Activated T-cell treated with anti-CD3 and anti-CD28 coated beads, Interleukin-2, amount 50 U/mL, for 24 hours (primary cell): Measurements from ENCODE around the gene ZFYVE21.
A peak's percentile ranks its signal among the peaks of the same experiment; 100 is the strongest.

Experiments used
- DNase-seq: peaks from one replicate; pipeline ENCODE4 v3.0.0-alpha.2; 2020
- H3K27ac Mint-ChIP-seq: 2 replicates; pipeline ENCODE4 v1.8.0; 2020; ENCODE audit warnings: mild to moderate bottlenecking, mixed read lengths
- H3K27me3 Mint-ChIP-seq: 2 replicates; pipeline ENCODE4 v1.8.0; 2020; ENCODE audit warnings: mixed read lengths
- H3K36me3 Mint-ChIP-seq: 2 replicates; pipeline ENCODE4 v1.8.0; 2020; ENCODE audit warnings: low read depth, mixed read lengths
- H3K4me1 Mint-ChIP-seq: 2 replicates; pipeline ENCODE4 v1.8.0; 2020; ENCODE audit warnings: low read depth, mixed read lengths
- H3K4me3 Mint-ChIP-seq: 2 replicates; pipeline ENCODE4 v1.8.0; 2020; ENCODE audit warnings: mild to moderate bottlenecking, moderate library complexity, mixed read lengths
- H3K9me3 Mint-ChIP-seq: 2 replicates; pipeline ENCODE4 v1.8.0; 2020; ENCODE audit warnings: mixed read lengths

Gene ZFYVE21

GRCh38 chr14:103706551-103707328 is 8.9 kb upstream of the ZFYVE21 start:
- Mint-ChIP-seq H3K27me3 (no peaks in the 10 kb centered on the region), H3K4me3 (no peak overlapping the region), H3K36me3 (peaks cover 92% of the 10 kb centered on the region), H3K9me3 (no peaks in the 10 kb centered on the region), H3K27ac (no peak overlapping the region), H3K4me1 (peaks cover 8% of the 10 kb centered on the region)
- DNase-seq: no peak

DNA sequence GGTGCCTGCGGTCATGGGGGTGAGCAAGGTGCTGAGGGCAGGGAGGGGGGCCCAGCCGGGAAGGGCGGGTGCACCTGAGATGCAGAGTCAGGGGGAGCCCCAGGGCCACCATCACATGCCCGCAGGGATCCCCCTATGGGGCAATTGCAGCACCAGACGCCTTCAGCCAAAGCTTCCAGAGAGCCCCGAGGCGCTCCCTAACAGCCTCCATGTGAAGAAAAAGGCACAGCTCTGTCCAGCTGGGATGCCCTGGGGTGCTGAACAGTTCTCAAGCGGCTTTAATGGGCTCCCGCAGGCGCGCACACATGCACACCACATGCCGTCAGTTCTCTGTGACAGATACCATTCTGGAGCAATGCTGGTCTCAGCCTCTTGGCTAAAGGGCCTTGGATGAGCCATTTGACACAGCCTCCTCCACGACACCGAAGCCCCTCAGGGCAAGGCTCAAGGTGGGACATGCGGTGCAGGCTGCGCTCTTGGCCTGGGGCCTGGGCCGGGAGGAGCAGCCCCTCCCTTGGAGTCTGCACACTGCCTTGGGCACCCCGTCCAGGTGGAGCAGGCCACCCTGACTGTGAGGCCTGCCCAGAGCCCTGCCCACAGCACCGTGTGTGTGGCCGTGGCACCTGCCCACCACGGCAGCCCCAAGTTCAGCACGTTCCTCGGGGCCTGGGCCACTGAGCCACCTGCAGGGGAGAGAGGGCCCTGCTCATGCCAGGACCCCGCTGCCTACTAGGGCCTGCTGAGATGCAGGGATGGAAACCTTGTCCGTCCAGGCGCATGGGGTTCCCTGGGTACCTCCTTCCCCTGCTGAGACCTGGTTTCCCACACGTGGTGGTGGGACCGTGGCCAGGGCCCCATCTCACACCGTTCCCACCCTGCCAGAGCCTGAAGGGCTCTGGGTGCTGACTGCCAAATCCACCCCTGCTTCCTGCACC is 8.0 kb upstream of the ZFYVE21 start:
- no peaks in the 10 kb centered on the region for H3K9me3 Mint-ChIP-seq
- peaks cover 91% of the 10 kb centered on the region for H3K36me3 Mint-ChIP-seq
- DNase-seq: no peak
- H3K4me1 Mint-ChIP-seq: peaks cover 14% of the 10 kb centered on the region
- peak overlapping the region; percentile 40 for H3K27ac Mint-ChIP-seq
- H3K27me3 Mint-ChIP-seq: no peaks in the 10 kb centered on the region
- H3K4me3 Mint-ChIP-seq: no peak overlapping the region

GRCh38 chr14:103708750-103709187 is 6.8 kb upstream of the ZFYVE21 start:
- DNase-seq: no peak
- H3K4me1 Mint-ChIP-seq: peaks cover 26% of the 10 kb centered on the region
- H3K27me3 Mint-ChIP-seq: no peaks in the 10 kb centered on the region
- H3K9me3 Mint-ChIP-seq: no peaks in the 10 kb centered on the region
- H3K27ac Mint-ChIP-seq: peak overlapping the region; percentile 72
- peaks cover 91% of the 10 kb centered on the region for H3K36me3 Mint-ChIP-seq
- H3K4me3 Mint-ChIP-seq: no peak overlapping the region

- Mint-ChIP-seq H3K9me3 (no peaks in the 10 kb centered on the region), H3K4me1 (peaks cover 31% of the 10 kb centered on the region), H3K27ac (no peak overlapping the region), H3K27me3 (no peaks in the 10 kb centered on the region), H3K36me3 (peaks cover 90% of the 10 kb centered on the region), H3K4me3 (no peak overlapping the region)
- no peak for DNase-seq
Observed at GRCh38 chr14:103709814-103710213, 5.8 kb upstream of the ZFYVE21 start.

DNA sequence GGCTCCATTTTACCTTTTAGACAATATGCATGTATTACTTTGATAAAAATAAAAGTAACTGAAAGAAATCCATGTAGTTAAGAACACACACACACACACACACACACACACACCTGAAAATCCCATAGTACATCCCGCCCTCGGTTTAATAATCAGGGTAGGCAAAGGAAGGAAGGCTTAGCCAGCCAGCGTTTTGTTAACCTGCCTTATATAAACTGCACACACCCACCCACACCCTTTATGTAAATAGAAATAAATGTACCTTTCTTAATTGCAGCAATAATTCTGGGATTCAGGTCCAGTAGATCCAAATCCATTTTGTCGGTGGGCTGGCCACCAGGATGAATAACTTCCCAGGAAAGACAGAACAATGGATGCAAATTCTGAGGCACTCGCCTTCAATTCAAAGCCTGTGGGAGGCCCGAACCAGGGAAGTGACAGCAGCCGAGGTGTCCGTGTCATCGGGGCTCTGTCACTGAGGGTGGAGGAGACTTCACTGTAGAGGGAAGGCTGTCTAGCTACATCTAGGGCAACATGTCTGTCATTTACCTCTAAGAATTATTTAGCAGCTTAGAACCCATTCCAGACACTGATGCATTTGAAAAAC is 4.7 kb upstream of the ZFYVE21 start:
- Mint-ChIP-seq H3K36me3 (peaks cover 83% of the 10 kb centered on the region), H3K27me3 (no peaks in the 10 kb centered on the region), H3K4me1 (peaks cover 34% of the 10 kb centered on the region), H3K9me3 (no peaks in the 10 kb centered on the region), H3K4me3 (no peak overlapping the region), H3K27ac (peak overlapping the region; percentile 55)
- DNase-seq: no peak

DNA sequence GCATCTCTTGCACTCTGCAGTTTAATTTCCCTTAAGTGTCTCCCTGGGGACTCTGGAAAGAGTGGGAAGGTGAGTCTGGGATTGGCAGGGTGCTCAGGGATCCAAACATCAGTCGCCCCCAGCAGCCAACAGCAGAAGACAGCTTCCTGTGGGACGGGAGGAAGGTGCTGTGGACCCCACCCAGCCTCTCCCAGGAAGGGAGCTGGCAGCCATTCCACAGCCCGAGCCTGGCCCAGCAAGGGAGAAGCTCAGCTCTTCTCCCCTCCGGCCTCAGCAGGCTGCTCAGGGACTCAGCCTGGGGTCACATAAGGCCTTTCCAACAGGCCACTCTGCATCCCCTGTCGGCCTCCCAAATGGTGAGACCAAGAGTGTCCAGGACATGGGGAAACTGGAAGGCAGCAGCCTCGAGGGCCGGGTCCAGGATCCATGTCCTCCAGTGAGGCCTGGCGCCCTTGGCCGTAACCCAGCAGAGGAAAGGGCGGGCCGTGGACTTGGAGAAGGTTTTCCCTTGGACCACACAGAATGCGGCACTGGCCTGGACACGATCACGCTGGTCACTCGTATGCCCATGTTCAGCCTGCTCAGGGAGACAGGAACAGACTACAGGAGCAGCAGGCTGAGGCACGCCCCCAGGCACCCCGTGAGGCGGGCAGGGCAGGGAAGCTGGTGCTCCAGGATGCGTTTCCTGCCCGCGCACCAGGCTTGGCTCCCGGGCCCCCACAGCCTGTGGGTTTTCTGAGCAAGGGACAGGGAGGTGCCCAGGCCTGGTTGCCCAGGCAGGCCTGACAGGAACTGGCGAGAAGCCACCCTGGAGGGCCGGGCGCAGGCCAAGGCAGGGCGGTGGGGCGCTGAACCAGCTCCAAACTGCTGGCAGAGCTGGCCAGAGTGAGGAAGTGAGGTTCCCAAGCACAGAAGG is 3.8 kb upstream of the ZFYVE21 start:
- Mint-ChIP-seq H3K4me3 (no peak overlapping the region), H3K36me3 (peaks cover 74% of the 10 kb centered on the region), H3K27me3 (no peaks in the 10 kb centered on the region), H3K9me3 (no peaks in the 10 kb centered on the region), H3K4me1 (peaks cover 38% of the 10 kb centered on the region), H3K27ac (peak overlapping the region; percentile 96)
- no peak for DNase-seq

DNA sequence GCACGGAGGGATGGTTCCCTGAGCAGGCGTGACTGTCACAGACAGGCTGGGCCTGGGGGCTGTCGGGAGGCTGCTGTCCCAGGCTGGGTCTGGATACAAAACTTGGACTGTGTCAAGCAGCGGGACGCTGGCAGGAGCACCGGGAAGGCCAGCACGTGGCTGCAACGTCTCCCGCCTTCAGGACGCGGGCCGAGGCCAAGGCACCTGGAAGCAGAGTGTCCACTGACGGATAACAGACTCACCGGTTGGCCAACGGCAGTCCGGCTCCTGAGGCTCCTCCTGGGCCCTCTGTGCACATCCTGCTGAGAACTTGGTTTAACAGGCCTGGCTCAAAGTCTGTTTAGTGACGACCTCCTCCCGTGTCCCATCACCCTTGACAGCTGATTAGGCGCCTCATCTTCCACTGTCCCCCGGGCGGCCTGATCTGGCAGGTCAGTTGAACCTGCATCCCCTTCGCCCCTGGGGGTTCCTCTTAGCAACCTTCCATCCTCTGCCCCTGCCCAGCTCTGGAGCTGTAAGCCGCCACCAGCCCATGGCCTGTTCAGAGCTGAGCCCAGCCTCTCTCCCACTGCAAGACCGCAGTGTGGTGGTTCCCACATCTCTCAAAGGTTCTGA is 2.9 kb upstream of the ZFYVE21 start:
- Mint-ChIP-seq H3K4me1 (peaks cover 48% of the 10 kb centered on the region), H3K36me3 (peaks cover 67% of the 10 kb centered on the region), H3K9me3 (no peaks in the 10 kb centered on the region), H3K27me3 (no peaks in the 10 kb centered on the region), H3K4me3 (peak overlapping the region; percentile 18), H3K27ac (peak overlapping the region; percentile 96)
- DNase-seq: no peak

GRCh38 chr14:103713304-103714062 is 2.1 kb upstream of the ZFYVE21 start:
- Mint-ChIP-seq H3K4me3 (peak overlapping the region; percentile 85), H3K27ac (peak overlapping the region; percentile 96), H3K36me3 (peaks cover 61% of the 10 kb centered on the region), H3K27me3 (no peaks in the 10 kb centered on the region), H3K4me1 (peaks cover 51% of the 10 kb centered on the region), H3K9me3 (no peaks in the 10 kb centered on the region)
- no peak for DNase-seq

DNA sequence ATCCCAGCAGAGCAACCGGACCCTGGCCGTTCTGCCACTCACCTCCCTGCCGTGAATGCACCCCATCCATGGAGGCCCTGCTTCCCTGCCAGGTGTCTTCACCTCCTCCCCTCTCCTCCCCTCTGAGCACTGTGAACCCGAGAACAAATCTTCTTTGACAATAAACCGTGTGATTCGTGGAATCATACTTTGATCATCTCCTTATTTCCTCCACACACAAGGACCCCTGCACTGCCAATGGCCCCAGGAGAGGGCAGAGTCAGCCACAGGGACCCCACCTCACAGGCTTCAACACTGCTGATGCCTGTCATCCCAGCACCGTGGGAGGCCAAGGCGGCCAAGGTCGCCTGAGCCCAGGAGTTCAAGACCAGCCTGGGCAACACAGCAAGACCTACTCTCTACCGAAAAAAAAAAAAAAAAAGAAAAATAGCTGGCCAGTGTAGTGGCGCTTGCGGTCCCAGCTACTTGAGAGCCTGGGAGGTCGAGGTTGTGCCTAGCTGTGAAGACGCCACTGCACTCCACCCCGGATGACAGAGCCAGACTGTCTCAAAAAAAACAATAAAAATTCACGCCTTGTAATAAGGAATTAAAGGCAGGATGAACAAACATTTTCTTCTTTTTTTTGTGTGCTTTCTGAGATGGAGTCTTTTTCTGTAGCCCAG is 1.4 kb upstream of the ZFYVE21 start:
- H3K36me3 Mint-ChIP-seq: peaks cover 53% of the 10 kb centered on the region
- no peaks in the 10 kb centered on the region for H3K9me3 Mint-ChIP-seq
- H3K27ac Mint-ChIP-seq: peak overlapping the region; percentile 96
- peaks cover 56% of the 10 kb centered on the region for H3K4me1 Mint-ChIP-seq
- H3K27me3 Mint-ChIP-seq: no peaks in the 10 kb centered on the region
- H3K4me3 Mint-ChIP-seq: peak overlapping the region; percentile 85
- no peak for DNase-seq

DNA sequence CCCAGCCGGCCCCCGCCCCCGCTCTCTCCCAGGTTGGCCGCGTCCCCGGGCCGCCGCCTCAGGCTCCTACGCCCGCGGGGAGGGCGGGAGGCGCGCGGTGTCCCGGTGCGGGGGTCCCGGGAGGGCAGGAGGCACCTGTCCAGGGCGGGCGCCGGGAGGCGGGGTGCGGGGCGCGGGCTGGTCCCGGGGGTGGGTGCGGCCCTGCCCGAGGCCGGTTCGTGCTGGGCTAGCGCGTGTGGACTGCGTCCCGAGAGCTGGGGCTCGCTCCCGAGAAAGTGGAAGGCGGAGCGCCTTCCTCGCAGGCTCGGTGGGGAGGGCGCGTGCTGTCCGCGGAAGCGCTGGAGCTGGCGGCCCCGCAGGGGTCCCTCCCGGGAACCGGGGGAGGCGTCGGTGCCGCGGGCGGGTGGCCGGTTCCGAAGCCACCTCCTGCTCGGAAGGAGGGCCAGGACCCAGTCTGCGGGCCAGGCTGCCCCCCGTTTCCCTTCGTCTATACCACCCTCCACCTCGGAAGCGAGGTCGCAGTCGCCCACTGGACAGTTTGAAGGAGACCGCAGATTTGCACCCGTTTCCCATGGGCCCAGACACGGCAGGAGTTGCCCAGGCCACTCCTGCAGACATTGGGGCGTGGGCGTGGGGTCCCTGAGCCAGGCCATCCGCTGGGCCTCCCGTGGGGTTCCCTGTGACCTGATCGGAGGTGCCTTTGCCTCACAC is 636 bp downstream of the ZFYVE21 start:
- Mint-ChIP-seq H3K4me1 (peaks cover 66% of the 10 kb centered on the region), H3K9me3 (no peaks in the 10 kb centered on the region), H3K36me3 (peaks cover 34% of the 10 kb centered on the region), H3K4me3 (peak overlapping the region; percentile 80), H3K27me3 (no peaks in the 10 kb centered on the region), H3K27ac (peak overlapping the region; percentile 61)
- peak; percentile 60 for DNase-seq

DNA sequence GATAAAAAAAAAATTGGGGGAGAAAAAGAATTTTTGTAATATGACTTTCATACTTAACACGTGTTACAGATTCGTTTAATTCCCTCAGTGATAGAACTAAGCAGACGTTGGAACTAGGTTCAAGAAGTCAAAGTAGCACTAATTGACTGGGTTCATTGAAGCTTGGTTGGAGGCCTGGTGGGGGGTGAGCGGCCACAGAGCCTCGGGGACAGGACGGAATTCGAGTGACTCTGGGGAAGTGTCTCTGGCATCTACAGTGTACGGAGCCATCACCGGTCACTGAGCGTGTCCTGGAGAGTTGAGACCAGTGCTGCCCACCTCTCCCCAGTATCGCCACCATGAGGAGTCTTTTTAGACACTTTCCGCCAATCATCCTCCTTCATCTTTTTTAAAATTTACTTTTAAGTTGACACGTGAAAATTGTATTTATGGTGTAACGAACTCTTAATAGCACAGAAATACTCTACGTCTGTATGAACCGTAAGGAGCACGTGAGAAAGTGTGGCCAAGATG is 1.3 kb downstream of the ZFYVE21 start:
- peaks cover 27% of the 10 kb centered on the region for H3K36me3 Mint-ChIP-seq
- peaks cover 69% of the 10 kb centered on the region for H3K4me1 Mint-ChIP-seq

DNA sequence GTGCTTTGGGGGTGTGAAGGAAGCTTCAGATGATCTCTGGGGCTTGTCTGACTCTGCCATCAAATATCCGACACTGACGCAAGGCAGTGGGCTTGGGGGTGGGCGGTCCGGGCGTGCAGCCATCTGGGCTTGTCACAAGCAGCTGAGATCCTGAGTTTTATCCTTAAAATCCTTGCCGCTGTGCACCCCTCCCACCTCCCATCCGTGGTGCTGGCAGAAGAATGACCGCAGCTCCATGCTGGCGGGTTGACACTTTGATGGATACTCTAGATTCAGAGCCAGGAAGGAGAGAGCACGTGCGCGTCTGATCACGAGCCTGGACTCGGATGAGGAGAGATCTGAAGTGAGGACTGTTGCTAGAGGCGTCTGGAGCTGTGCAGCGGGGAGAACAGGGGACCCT is 3.0 kb downstream of the ZFYVE21 start:
- no peak overlapping the region for H3K27ac Mint-ChIP-seq
- no peaks in the 10 kb centered on the region for H3K9me3 Mint-ChIP-seq
- H3K4me3 Mint-ChIP-seq: no peak overlapping the region
- H3K27me3 Mint-ChIP-seq: no peaks in the 10 kb centered on the region
- H3K4me1 Mint-ChIP-seq: peaks cover 55% of the 10 kb centered on the region
- peaks cover 12% of the 10 kb centered on the region for H3K36me3 Mint-ChIP-seq
- DNase-seq: no peak

More for the DNA sequence above, 1.3 kb downstream of the ZFYVE21 start:
- Mint-ChIP-seq H3K27ac (peak overlapping the region; percentile 61), H3K27me3 (no peaks in the 10 kb centered on the region), H3K9me3 (no peaks in the 10 kb centered on the region), H3K4me3 (peak overlapping the region; percentile 80)
- DNase-seq: no peak
